SKM-1 treated with dmso at 0.1 percent for 144 hours (cell line): ENCODE measurements around the gene GNB1.
"Not testable (repeated sequence)": the region's sequence is repeated elsewhere in the genome, so short reads cannot be mapped to it uniquely, and the experiment has no call there.

Experiments
- DNase-seq: peaks from one replicate; lab custom pipeline; 2025; ENCODE audit not compliant: unreplicated experiment; lab: John Stamatoyannopoulos, UW

Gene GNB1

GRCh38 chr1:1890506-1891348, at the start of gene GNB1:
GNB1 (minus strand) TSS chr1:1891087; CDS start chr1:1825453, 65,634 bp downstream.
- peak; percentile 77 for DNase-seq

- no peak for DNase-seq
Measured at GRCh38 chr1:1940123-1940425, 49.2 kb upstream of the GNB1 start.

GRCh38 chr1:1939296-1940122, 48.6 kb upstream of the GNB1 start:
- DNase-seq: no peak

- no peak for DNase-seq
Measured at GRCh38 chr1:1938613-1939295, 47.9 kb upstream of the GNB1 start.

GRCh38 chr1:1938276-1938573, 47.3 kb upstream of the GNB1 start:
- no peak for DNase-seq

GRCh38 chr1:1937549-1938275, 46.8 kb upstream of the GNB1 start:
- no peak for DNase-seq

- DNase-seq: no peak
Measured at GRCh38 chr1:1937061-1937460, 46.2 kb upstream of the GNB1 start.

GRCh38 chr1:1934848-1935247, 44.0 kb upstream of the GNB1 start:
- DNase-seq: not testable (repeated sequence)

GRCh38 chr1:1929639-1930545, 39.0 kb upstream of the GNB1 start:
- DNase-seq: no peak

GRCh38 chr1:1929102-1929638, 38.3 kb upstream of the GNB1 start:
- no peak for DNase-seq

- DNase-seq: no peak
Measured at GRCh38 chr1:1928231-1929101, 37.6 kb upstream of the GNB1 start.

GRCh38 chr1:1927751-1928150, 36.9 kb upstream of the GNB1 start:
- no peak for DNase-seq

GRCh38 chr1:1926886-1927660, 36.2 kb upstream of the GNB1 start:
- DNase-seq: no peak

- DNase-seq: no peak
Measured at GRCh38 chr1:1926346-1926811, 35.5 kb upstream of the GNB1 start.

- no peak for DNase-seq
Measured at GRCh38 chr1:1925437-1926345, 34.8 kb upstream of the GNB1 start.

GRCh38 chr1:1924849-1925248, 34.0 kb upstream of the GNB1 start:
- no peak for DNase-seq

- DNase-seq: no peak
Measured at GRCh38 chr1:1924386-1924785, 33.5 kb upstream of the GNB1 start.
